NT2/D1 (cell line): ENCODE data around the gene FIG4.

Source experiments
- DNase-seq: peaks from one replicate; pipeline ENCODE4 v3.0.0-alpha.2; 2011; ENCODE audit warnings: low read depth, low spot score
- H3K27me3 ChIP-seq: 2 replicates; pipeline ENCODE4 v1.6.0; 2011; ENCODE audit warnings: mild to moderate bottlenecking; ENCODE audit not compliant: insufficient read length, insufficient read depth
- H3K36me3 ChIP-seq: 2 replicates; pipeline ENCODE4 v1.6.1; 2011; ENCODE audit warnings: mild to moderate bottlenecking, low read length, mixed read lengths; ENCODE audit not compliant: insufficient read depth, insufficient read length
- H3K4me1 ChIP-seq: 2 replicates; pipeline ENCODE4 v1.5.1; 2011; ENCODE audit not compliant: insufficient read depth, insufficient read length
- H3K4me3 ChIP-seq: 2 replicates; pipeline ENCODE4 v1.5.1; 2011; ENCODE audit warnings: low read depth; ENCODE audit not compliant: insufficient read length
- H3K9ac ChIP-seq: 2 replicates; pipeline ENCODE4 v1.6.0; 2011; ENCODE audit warnings: low read depth; ENCODE audit not compliant: insufficient read length
- H3K9me3 ChIP-seq: 2 replicates; pipeline ENCODE4 v1.5.1; 2011; ENCODE audit warnings: mild to moderate bottlenecking, low read length; ENCODE audit not compliant: insufficient read depth
- SUZ12 ChIP-seq: IDR thresholded peaks from 2 replicates; pipeline ENCODE4 v1.6.1; 2011; ENCODE audit not compliant: insufficient read length, insufficient read depth; ENCODE audit errors: extremely low read depth
- YY1 ChIP-seq: IDR thresholded peaks from 2 replicates; pipeline ENCODE4 v1.6.1; 2011; ENCODE audit not compliant: insufficient read length, insufficient read depth
- ZNF274 ChIP-seq: IDR thresholded peaks from 2 replicates; pipeline ENCODE4 v1.6.1; 2011; ENCODE audit warnings: mild to moderate bottlenecking, low read depth, low read length

The FIG4 gene

GRCh38 chr6:109834131-109834530 is 143.0 kb downstream of the FIG4 start:
- Histone ChIP-seq H3K9me3 (peaks cover 9% of the 10 kb centered on the region; the same call in 1 of the 2 replicates), H3K4me3 (no peak overlapping the region), H3K9ac (no peak overlapping the region), H3K4me1 (no peaks in the 10 kb centered on the region), H3K36me3 (no peaks in the 10 kb centered on the region), H3K27me3 (no peaks in the 10 kb centered on the region)
- no peak for DNase-seq
- TF ChIP-seq ZNF274 (no peak), YY1 (no peak), SUZ12 (no peak)

DNA sequence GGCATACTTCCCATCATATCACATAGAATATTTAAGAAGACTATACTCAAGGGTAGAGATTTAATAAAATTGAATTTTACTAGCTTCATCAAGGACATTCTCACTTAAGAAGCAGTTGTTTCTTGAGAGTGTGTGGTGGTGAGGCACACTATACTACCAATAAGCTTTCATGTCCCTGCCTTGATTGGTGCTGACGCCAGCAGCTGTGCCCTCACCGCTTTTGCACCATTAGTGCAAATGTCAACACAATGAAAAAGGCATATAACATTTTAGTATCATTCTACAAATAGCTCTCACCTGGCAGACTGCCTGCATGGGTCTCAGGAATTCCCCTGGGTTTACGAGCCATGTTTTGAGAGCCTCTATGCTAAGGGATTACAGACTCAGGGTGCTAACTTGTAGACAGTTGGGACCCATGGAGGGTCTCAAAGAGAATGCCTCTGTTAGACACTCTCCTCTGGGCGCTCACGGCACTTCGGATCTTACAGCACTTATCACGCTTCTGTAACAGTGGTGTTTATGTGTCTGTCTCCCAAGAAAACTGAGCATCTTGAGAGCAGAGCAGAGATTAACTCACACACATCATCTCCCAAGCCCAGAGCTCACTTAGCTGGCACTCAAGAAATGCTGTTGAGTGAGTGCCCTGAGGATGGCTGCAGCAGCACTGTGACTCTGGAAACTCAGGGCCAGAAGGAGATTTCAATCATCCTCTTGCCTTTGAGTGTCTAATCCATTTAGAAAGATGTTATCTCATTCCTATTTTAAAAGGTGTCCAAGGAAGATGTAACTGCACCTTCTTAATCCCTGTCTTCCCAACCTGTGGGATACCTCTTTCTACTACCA is 143.7 kb downstream of the FIG4 start:
- no peaks in the 10 kb centered on the region for H3K27me3 ChIP-seq
- H3K4me1 ChIP-seq, result no peaks in the 10 kb centered on the region
- no peak overlapping the region for H3K4me3 ChIP-seq
- no peak for DNase-seq
- no peaks in the 10 kb centered on the region for H3K36me3 ChIP-seq
- peaks cover 2% of the 10 kb centered on the region; the same call in 1 of the 2 replicates for H3K9me3 ChIP-seq
- H3K9ac ChIP-seq, result no peak overlapping the region
- TF ChIP-seq ZNF274, result no peak
- TF ChIP-seq SUZ12, result no peak

- no peak for TF ChIP-seq SUZ12
- no peak for TF ChIP-seq YY1
- no peak for TF ChIP-seq ZNF274
- no peak overlapping the region for H3K4me3 ChIP-seq
- H3K27me3 ChIP-seq, result no peaks in the 10 kb centered on the region
- H3K36me3 ChIP-seq, result no peaks in the 10 kb centered on the region
- DNase-seq, result no peak
- no peaks in the 10 kb centered on the region for H3K9me3 ChIP-seq
- no peaks in the 10 kb centered on the region for H3K4me1 ChIP-seq
- no peak overlapping the region for H3K9ac ChIP-seq
Measured at GRCh38 chr6:109840034-109840433, 148.9 kb downstream of the FIG4 start.

DNA sequence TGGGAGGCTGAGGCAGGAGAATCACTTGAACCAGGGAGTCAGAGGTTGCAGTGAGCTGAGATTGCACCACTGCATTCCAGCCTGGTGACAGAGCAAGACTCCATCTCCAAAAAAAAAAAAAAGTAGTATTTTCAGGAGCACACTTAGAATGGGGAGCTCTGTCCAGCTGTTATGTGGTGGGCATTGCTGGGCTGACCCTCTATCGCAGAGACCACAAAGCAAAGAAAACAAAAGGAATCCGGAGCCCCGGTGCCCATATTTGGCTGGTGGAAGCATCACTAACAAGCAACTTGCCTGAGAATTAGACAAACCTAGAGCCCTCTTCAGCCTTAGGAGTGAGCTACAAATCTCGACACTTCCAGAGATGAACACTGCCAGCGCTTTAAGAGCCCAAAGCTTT is 149.7 kb downstream of the FIG4 start:
- Histone ChIP-seq H3K4me1 (no peaks in the 10 kb centered on the region), H3K27me3 (no peaks in the 10 kb centered on the region), H3K36me3 (no peaks in the 10 kb centered on the region), H3K9me3 (no peaks in the 10 kb centered on the region), H3K9ac (no peak overlapping the region), H3K4me3 (no peak overlapping the region)
- TF ChIP-seq ZNF274 (no peak), SUZ12 (no peak), YY1 (no peak)
- no peak for DNase-seq

GRCh38 chr6:109841869-109842268 is 150.8 kb downstream of the FIG4 start:
- DNase-seq, result no peak
- no peak for TF ChIP-seq YY1
- H3K4me3 ChIP-seq, result no peak overlapping the region
- no peaks in the 10 kb centered on the region for H3K36me3 ChIP-seq
- H3K9me3 ChIP-seq, result no peaks in the 10 kb centered on the region
- H3K4me1 ChIP-seq, result no peaks in the 10 kb centered on the region
- no peak overlapping the region for H3K9ac ChIP-seq
- H3K27me3 ChIP-seq, result no peaks in the 10 kb centered on the region

DNA sequence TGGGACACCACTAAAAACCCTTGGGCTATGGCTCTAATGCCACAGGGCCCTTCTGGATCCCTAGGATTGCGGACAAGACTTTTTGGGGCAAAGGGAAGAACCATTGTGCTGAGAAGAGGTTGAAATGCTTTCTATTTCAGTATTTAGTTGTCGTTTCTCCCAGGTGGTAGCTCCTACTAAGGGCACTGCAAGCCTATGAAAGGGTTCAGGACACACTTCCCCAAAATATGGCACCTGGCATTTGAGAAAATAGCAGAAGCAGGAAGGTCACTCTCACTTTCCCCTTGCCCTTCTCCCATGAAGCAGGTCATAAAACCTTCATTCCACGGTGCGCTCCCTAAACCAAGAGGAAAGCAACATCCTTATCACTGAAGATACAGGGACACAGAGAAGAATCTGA is 161.6 kb downstream of the FIG4 start:
- no peak for DNase-seq
- Histone ChIP-seq H3K36me3 (no peaks in the 10 kb centered on the region), H3K4me3 (no peak overlapping the region), H3K9ac (no peak overlapping the region), H3K9me3 (no peaks in the 10 kb centered on the region), H3K4me1 (peaks cover 2% of the 10 kb centered on the region), H3K27me3 (no peaks in the 10 kb centered on the region)
- no peak for TF ChIP-seq ZNF274
- TF ChIP-seq YY1, result no peak
- TF ChIP-seq SUZ12, result no peak

DNA sequence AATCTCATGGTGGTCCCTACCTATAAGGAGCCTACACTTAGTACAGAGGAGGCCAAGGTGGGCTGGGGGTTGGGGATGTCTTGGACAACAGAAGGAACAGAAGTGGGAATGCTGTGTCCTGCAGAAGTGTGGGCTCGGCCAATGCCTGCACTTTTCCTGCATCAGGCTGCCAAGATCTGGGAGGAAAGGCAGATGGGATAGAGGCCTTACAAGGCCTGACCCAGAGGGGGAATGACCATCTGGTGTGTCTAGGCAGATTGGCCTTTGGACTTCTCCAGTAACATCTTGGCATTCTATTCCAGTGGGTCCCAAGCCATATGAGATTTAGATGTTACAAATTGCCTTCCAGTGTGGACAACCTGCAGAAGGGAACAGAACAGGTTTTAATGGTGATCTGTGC is 162.3 kb downstream of the FIG4 start:
- H3K4me1 ChIP-seq, result peaks cover 2% of the 10 kb centered on the region
- no peaks in the 10 kb centered on the region for H3K36me3 ChIP-seq
- no peak overlapping the region for H3K4me3 ChIP-seq
- TF ChIP-seq ZNF274, result no peak
- no peak for TF ChIP-seq YY1
- no peak for TF ChIP-seq SUZ12
- no peak overlapping the region for H3K9ac ChIP-seq
- no peaks in the 10 kb centered on the region for H3K27me3 ChIP-seq
- DNase-seq, result no peak
- no peaks in the 10 kb centered on the region for H3K9me3 ChIP-seq
